Superior temporal gyrus (tissue), 1 donor: ENCODE data around the gene PALLD.

Experiments
- DNase-seq: peaks from one replicate; pipeline ENCODE4 v3.0.0-alpha.2; 2016; ENCODE audit errors: extremely low spot score

PALLD gene

DNA sequence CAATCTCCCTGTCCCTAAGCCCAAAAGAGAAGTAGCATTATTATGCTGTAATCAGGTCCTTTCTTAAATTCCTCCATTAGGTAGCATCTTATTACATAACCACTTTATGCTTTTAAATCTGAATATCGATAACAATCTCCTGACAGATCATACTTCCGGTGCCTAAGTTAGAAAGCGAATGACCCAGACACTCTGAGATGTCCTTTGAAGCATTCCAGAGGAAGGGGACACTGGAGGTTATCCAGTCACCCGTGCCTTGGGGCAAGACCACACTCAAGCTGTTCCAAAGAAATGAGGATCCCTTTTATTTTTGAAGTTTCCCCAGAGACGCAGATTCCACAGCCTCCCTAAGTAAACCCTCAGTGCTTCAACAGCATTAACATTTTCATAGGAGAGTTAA is 125.7 kb downstream of the PALLD start:
- DNase-seq, result no peak

GRCh38 chr4:168623011-168623410 is 126.2 kb downstream of the PALLD start:
- DNase-seq, result no peak

- DNase-seq, result no peak
Measured at GRCh38 chr4:168623484-168623883, 126.6 kb downstream of the PALLD start.

DNA sequence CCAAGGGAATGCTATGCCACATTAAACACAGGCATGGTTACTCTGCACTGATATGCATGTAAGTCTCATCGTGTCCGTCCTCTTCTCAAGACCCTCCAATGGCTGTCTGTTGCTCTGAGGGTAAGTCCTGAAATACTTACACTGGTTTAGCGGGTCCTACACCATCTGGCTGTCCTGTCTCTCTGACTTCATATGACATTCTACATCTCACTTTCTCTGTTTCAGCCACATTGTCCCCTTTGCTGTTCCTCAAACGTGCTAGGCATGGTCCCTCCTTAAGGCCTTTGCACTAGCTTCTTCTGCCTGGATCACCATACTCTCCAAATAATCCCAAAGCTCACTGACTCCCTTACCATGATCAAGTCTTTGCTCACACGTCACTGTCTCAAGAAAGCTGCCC is 131.4 kb downstream of the PALLD start:
- DNase-seq, result no peak

- no peak for DNase-seq
Measured at GRCh38 chr4:168629566-168629965, 132.7 kb downstream of the PALLD start.

- DNase-seq, result no peak
Measured at GRCh38 chr4:168630445-168631187, 133.8 kb downstream of the PALLD start.

DNA sequence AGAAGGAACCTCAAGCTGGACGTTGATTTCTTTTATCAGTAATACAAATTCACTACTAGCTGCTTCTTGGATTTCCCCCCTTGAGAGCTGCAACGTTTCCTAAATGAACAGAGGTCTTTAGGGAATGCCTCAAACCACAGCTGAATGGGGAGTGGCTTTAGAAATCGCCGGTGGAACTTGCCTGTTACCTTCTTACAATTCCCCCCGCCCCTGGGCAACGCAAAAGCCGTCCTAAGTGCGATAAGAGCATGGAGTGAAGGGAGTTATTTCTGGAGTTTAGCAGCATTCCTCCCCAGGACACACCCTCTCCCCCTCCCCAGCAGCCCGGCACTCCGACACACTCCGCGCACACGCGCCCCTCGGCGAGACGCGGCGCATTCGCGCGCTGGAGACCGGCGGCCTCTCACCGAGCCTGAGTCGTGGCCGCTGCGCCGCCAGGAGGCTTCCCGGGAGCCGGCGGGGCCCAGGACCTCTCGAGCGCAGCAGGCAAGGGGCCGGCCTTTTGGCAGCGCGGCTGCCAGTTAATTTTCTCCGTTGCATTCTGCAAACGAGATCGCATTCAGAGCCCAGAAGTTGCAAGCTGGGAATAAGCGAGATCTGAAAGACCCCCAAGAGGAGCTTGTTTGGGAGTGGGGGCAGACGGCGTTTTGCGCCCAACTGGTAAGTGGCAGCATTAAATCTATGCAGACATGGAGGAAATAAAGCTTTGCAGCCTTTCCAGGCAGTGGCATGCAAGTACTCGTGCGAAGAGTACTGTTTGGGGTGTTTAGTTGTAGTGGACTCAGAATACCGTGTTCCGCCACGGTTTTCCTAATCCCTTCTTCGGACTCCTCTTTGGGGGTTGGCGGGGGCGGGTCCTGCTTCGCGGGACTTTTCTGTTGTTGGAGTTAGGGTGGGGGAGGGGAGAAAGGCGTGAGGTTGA is 134.7 kb downstream of the PALLD start:
- no peak for DNase-seq

DNA sequence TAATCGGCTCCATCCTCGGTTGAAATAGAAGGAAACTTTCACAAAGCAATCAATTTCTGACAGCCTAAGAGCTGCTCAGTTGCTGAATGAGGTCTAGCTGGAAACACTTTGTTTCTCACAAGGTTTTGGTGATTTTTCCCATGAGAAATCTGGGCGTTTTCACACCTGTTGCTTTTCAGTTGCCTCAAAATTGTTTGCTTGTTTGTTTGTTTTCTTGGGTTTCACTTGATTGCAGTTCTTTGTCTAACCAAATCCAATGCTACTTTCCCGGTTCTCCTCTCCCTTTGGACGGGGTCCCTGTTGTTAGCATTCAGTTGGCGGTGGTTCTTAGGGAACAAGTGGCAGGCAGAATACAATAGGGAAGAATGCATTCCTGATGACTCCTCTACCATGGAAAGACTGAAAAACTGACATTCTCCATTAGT is 135.5 kb downstream of the PALLD start:
- no peak for DNase-seq

GRCh38 chr4:168633064-168633463 is 136.2 kb downstream of the PALLD start:
- no peak for DNase-seq

GRCh38 chr4:168633496-168633895 is 136.6 kb downstream of the PALLD start:
- no peak for DNase-seq

DNA sequence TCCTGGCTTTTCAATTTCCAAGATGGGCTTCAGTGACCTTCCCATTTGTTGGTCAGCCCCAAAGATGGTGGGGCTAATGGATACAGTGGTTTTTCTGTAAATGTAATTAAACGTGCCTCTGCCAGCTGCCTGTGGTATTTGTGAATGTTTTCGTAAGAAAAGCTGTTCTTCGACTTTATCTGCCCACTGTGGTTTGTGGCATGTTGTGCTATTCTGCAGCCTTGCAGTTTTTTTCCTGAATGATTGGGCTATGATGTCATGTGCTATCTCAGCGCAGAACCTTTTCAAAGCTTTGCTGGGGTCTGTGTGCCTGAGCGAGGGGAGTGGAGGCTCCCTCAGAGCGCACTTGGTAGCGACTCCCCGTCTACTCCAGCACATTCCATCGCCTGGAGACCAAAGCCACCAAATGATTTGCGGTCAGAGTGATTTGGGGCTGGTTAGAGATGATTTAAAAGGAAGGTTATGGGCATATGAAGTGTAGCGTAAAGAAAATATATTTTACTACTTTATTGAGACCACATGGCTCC is 137.5 kb downstream of the PALLD start:
- no peak for DNase-seq

- no peak for DNase-seq
Measured at GRCh38 chr4:168636040-168636439, 139.2 kb downstream of the PALLD start.

- DNase-seq, result no peak
Measured at GRCh38 chr4:168636506-168637196, 139.8 kb downstream of the PALLD start.

DNA sequence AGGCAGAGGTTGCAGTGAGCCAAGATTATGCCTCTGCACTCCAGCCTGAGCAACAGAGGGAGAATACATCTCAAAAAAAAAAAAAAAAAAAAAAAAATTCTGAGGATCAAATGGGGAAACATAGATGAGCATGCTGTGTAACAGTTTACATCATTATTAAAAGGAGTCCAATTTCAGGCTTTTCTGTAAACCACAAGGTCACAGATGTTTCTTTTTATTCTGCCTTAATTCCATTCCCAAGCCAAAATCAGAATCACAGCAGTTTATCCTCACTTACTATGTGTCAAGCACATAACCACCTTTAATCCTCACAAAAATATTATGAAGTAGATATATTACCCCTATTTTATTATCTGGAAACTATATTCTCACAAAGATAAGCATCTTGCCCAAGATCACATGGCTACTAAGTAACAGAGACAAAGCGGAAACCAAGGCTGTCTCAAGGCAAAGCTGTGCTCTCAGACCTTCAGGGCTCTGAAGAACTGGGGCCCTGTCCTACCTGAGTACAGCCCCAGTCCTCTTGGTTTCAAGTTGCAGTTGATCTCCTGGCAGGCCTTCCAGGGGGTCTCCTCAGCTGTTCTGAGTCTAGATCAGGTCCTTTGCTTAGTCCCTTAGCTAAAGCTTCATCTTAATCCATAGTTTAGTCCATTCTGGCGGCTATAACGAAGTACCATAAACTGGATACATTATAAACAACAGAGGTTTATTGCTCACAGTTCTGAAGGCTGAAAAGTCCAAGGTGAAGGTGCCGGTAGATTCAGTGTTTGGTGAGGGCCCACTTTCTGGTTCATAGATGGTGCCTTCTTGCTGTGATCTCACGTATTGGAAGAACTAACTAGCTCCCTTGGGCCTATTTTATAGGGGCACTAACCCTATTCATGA is 141.3 kb downstream of the PALLD start:
- DNase-seq, result no peak

DNA sequence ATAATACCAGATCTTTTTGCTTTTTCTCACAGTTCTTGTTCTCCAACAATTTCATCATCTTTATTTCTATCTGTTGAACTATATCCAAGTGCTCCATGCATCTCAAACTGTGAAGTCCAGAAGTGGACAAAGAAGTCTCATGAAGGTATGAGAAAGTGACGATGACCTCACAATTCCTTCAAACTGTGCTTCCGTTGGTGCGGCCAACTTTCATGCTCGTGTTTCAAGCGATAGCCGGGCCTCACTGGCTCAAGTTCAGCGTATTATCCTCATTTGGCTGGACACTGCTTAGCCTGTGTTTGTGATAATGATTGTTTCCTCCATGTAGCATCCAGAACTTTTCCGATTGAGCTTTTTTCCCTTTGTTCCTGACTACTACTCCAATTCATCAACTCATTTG is 143.1 kb downstream of the PALLD start:
- DNase-seq, result no peak

- DNase-seq, result no peak
Measured at GRCh38 chr4:168641811-168642140, 144.9 kb downstream of the PALLD start.

GRCh38 chr4:168642591-168642990 is 145.7 kb downstream of the PALLD start:
- no peak for DNase-seq

GRCh38 chr4:168643111-168643795 is 146.4 kb downstream of the PALLD start:
- no peak for DNase-seq

DNA sequence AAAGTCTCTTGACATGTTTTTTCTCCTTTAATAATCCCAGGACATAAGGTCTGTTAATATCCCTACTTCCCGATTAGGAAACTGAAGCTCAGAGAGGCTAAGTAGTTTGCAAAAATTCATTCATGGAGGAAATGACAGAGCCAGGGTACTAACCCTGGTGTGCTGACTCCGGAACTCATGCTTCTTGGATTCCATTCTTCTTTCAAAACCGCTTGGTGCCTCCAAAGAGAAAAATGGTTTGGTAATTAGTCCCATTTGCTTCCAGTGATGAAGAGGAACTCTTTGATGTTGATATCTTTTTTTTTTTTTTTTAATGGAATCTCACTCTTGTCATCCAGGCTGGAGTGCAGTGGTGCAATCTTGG is 146.9 kb downstream of the PALLD start:
- DNase-seq, result no peak

GRCh38 chr4:168646001-168646768 is 149.3 kb downstream of the PALLD start:
- no peak for DNase-seq
